NCI-H69 (cell line): ENCODE results near the gene PDZD11.
"Not testable (repeated sequence)": the region's sequence is repeated elsewhere in the genome, so short reads cannot be mapped to it uniquely, and the experiment has no call there.

ENCODE experiments used
- DNase-seq: peaks from one replicate; lab custom pipeline; 2025; lab: John Stamatoyannopoulos, UW

The PDZD11 gene, protein sequence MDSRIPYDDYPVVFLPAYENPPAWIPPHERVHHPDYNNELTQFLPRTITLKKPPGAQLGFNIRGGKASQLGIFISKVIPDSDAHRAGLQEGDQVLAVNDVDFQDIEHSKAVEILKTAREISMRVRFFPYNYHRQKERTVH

DNA sequence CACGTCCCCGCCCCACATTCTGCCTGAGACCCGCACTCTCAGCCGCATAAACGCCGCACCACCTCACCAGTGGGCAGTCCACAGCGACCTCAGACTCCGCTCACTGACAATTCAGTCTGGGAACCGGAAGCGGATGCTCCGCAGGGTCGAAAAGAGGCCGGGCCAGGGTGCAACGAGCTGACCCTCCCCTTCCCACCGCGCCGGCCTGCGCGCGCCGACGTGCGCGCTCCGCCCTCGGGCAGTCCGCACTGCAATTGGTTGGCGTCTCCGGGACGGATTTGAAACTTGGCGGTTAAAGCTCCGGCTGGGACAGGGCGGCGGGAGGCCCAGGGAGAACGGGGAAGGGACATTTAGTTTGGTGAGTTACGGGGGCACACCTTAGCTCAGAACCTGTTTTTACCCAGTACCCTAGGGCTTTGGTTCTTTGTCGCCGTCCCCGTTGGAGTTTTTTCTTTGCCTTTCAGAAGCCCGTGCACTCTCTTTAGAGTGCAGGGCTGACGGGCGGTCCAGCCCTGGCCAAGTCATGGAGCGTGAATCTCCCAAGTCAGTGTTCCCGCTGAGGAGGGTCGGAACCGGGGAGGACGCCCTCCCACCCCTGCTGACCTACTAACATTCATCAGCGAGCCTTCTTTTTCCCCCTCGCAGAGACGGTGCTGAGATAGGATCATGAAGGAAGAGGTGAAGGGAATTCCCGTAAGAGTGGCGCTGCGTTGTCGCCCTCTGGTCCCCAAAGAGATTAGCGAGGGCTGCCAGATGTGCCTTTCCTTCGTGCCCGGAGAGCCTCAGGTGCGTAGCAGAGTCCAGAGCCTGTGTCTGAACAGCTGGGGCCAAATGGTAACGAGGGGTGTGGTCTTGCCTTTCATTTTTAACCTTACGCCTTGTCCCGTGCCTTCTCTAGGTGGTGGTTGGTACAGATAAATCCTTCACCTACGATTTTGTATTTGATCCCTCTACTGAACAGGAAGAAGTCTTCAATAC, at the start of gene PDZD11, which contains the start of gene KIF4A:
TSS of gene PDZD11 (minus strand) at position 135 of the 978 bp plus-strand sequence. CDS start 586 bp downstream, outside the sequence.
TSS of gene KIF4A (plus strand) at position 312 of the 978 bp plus-strand sequence. CDS start at position 667, 355 bp downstream.
- peak; percentile 90 for DNase-seq

DNA sequence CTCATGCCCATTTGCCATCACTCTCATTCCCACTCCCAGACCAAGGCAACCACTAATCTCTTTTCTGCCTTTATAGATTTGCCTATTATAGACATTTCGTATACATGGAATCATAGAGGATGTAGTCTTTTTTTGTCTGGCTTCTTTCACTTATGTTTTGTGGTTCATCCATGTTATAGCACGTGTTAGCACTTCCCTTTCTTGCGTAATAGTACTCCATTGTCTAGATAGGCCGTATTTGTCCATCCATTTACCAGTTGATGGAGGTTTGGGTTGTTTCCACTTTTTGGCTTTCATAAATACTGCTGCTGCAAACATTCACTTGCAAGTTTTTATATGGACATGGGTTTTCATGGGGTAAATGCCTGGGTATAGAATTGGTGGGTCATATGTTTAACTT, 48.6 kb upstream of the PDZD11 start:
- no peak for DNase-seq

DNA sequence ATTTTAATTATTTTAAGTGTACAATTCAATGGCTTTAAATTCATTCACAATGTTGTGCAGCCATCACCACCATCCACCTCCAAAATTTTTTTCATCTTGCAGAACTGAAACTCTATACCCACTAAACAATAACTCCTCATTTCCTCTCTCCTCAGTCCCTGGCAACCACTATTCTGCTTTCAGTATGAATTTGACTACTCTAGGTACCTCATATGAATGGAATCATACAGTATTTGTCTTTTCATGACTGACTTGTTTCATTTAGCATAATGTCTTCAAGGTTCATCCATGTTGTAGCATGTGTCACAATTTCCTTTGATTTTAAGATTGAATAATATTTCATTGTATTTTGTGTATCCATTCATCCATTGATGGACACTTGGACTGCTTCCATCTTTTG, 47.0 kb upstream of the PDZD11 start:
- DNase-seq, result no peak

DNA sequence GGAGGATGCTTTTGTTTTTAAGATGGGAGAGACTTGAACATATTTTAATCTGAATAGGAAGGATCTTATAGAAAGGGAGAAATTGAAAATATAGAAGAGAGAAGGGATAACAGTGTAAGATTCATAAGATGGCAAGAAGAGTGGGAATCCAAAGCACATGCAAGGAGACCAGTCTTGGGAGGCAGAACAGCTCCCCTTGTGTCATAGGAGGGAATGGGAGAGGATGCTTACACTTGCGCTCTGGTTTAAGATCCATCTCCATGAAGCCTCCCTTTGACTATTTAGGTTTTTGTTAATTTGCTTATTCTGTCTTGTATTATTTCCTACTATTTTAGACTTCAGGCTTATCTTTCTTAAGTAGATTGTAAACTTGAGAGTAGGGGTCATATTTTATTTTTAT, 42.9 kb upstream of the PDZD11 start:
- no peak for DNase-seq

DNA sequence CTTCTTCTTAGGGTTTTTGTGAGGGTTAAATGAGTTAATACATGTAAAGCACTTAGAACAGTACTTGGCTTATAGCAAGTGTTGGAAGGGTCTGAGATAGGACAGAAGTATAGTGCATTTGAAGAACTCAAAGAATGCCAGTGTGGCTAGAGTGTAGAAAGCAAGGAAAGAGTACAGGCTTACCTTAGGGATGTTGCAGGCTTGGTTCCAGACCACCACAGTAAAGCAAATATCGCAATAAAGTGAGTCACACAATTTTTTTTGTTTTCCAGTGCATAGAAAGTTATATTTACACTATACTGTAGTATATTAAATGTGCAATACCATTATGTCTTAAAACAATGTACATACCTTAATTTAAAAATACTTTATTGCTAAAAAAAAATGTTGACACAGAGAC, 41.4 kb upstream of the PDZD11 start:
- DNase-seq, result no peak

DNA sequence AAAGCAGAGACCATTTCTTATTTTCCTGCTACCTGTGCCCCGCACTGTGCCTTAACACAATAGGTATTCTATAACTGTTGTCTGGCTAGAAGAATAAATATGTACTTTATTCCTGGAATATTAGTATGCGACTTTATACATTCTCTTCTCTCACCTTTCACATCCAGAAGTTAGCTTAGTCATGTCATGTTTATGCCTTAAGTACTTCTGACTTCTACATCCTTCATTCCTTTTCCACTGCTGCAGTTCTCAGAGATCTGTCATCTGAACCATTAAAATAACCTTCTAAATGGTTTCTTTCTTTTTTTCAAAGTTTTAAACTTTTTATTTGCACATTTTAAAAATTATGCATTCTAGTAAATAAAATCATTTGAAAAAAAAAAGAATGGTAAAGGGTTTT, 34.6 kb upstream of the PDZD11 start:
- DNase-seq, result no peak

DNA sequence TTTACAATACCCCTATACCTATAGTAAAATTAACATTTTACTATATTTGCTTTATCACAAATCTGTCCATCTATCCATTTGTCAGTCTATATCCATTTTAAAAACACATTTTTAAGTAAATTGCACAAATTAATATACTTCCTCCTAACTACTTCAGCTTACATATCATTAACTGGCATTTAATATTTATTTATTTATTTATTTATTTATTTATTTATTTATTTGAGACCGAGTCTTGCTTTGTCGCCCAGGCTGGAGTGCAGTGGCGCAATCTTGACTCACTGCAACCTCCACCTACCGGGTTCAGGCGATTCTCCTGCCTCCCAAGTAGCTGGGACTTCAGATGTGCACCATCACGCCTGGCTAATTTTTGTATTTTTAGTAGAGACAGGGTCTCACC, 33.9 kb upstream of the PDZD11 start:
- not testable (repeated sequence) for DNase-seq

DNA sequence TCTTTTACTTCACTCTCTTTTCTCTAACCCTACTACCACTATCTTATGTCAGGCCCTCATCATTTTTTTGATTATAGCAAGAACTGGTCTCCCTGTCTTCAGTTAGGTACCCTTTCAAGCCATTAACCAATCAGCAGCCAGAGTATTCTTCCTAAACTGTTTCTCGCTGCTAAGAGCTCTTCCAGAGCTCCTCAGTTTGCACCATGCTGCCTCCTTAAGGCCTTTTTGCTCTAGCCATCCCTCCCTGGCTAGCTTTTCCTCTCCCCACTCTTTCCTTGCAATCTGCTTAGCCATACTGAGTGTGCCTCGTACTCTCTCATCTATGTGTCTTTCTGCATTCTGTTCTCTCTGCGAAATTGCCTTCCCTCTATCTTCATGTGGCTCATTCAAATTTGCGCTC, 33.1 kb upstream of the PDZD11 start:
- no peak for DNase-seq

DNA sequence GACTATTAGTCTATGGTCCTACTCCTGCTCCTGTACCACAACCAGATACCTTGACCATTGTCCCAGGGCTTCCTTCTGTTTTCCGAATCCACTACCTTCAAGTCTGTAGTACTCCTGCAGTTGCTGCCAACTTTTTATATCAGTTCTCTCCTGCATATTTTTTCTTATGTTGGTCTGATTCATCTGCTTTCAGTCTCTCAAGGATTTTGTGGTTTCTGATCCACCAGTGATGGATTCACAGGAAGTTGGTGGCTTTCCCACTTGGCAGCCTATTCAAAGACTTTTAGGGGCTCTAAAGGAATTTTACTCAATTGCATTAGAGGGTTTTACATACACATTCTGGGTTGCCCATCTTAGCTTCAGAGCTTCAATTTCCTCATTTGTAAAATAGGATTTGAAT, 23.8 kb upstream of the PDZD11 start:
- DNase-seq, result no peak

DNA sequence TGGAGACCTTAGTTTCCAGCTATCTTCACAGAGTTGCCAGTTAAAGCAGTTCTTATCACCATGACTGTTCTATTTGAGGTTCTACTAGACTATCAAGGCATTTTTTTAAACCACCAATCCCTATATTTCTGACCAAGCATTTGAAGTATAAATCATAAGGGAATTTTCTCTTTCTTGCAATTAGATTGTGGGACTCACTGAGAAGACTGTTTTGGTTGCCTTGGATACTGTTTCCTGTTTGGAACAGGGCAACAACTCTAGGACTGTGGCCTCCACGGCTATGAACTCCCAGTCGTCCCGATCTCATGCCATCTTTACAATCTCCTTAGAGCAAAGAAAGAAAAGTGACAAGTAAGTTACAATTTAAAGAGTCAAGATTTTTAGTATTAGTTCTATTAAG, 12.0 kb upstream of the PDZD11 start:
- no peak for DNase-seq

DNA sequence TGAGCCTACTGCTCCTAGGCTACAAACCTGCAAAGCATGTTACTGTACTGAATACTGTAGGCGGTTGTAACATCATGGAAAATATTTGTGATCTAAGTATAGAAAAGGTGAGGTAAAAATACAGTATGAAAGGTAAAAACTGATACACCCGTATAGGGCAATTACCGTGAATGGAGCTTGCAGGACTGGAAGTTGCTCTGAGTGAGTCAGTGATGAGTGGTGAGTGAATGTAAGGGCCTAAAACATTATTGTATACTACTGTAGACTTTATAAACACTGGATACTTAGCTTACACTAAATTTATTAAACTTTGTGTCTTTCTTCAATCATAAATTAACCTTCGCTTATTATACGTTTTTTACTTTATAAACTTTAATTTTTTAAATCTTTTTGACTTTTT, 3.9 kb upstream of the PDZD11 start:
- no peak for DNase-seq

DNA sequence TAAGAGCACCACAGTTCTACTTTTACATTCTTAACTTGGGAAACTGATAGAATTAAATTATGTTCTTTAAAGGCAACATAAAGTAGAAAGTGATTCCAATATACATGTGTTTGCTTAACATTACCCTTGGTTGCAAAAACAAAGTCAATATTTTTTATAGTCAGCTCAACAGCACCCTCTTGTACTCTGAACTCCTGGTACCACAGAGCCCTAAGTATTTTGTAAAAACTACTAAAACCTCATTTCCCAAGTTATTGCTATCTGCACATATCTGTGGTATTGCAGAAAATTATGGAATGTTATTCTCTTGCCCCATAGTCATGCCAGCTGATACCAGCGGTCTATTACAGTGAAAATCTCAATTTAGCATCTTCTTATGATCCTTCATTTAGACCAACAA, 3.1 kb upstream of the PDZD11 start:
- DNase-seq, result no peak

DNA sequence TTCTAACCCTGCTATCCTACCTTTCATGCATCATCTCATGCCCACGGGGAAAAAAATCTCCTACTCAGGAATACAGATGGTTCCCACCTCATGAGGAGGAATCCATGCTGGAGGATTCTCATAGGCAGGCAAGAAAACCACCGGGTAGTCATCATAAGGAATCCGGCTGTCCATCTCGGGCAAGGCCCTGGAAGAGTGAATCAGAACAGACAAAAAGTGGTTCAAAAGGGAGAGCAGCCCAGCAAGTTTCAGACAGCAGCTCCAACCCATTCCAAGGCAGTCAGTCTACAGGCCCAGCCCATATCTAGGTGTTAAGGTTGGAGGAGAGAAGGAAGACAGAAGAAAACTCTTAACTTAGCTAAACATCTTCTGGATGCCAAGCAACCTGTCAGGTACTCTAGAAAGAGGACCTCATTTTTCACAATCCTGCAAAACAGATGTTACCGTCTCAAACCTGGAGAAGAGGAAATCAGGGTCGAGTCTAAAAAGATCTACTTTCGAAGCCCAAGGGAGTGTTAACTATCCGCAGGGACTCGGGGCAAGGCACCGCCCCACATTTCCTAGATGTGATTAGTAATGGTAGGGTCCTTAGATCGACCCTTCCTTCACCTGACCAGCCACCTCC, 447 bp downstream of the PDZD11 start:
- DNase-seq, result no peak

DNA sequence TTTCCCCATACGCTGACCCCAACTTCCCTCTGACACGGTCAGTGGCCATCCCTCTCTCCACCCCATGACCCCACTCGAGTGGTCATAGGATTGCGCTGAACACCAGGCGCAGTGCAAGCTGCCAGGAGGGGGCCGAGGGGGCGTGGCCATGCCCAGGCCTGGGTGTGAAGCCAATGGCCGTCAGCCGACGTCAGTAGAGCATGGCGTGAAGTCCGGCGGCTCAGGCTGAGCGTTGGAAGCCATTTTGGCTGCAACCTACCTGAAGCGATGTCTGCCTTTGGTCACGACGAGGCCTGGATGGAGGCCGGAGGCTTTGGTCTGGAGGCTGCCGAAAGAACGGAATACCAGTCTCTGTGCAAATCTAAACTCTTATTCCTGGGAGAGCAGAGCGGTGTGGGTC, 7.8 kb downstream of the PDZD11 start, which contains the start of gene RAB41:
TSS of gene RAB41 (plus strand) at position 222 of the 400 bp plus-strand sequence. CDS start at position 268, 46 bp downstream.
- no peak for DNase-seq

DNA sequence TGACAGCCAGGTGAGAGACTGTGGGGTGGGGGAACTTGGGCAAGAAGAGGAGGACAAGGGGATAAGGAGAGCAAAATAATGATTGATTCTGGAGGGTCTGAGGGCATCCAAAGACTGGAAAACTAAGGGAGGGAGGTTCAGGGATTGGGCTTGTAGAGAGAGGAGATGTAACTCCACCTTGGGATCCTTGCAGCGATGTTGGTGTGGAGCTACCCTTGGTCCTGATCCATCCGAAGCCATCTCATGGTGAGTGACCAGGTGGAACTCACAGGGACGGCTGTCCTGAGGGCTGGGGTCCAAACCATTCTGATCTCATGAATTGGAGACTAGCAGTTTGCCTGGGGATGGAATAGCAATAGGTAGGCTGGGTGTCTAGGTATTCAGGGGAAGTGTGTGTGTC, 9.2 kb downstream of the PDZD11 start:
- DNase-seq, result no peak

DNA sequence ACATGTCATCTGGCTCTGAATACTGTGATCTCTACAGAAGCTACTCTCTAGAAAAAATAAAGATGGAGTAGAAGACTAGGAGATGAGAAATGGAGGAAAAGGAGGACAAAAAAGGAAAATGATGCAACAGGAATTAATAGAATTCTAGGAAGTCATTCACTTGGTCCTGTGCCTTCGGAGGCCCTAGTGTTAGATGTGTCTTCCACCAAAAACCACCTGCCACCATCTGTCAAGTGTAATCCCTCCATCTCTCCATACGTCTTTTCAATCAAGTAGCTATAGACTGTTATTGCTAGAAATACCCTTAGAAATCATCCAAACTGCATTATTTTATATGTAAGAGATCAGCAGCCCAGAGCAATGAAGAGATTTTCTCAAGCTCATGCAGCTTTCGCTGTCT, 10.6 kb downstream of the PDZD11 start:
- DNase-seq, result no peak

DNA sequence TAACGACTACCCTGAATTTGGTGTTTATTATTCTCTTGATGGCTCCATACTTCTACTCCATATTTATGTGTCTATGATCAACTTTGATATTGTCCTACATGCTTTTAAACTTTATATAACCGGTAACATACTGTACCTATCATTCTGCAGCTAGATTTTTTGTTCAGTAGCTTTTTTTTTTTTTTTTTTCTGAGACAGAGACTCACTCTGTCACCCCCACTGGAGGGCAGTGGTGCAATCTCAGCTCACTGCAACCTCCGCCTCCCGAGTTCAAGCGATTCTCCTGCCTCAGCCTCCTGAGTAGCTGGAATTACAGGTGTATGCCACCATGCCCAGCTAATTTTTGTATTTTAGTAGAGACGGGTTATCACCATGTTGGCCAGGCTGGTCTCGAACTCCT, 15.7 kb downstream of the PDZD11 start:
- not testable (repeated sequence) for DNase-seq

DNA sequence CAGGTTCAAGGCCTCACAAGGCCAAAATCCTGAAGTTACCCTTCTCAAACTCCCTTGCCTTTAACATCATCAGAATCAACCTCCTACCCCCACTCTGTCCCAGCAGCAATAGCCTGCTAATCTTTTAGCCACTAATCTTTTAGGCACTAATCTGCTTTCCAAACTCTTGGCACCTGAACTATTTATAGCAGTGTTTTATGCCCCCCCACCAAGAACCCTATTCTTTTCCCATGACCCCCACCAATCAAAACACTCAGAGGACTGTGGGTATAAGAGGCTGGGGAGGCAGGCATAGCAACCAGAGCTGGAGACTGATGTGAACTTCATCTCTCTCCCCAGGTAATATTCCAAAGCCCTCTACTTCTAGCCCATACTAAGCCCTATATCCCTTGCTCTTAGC, 21.7 kb downstream of the PDZD11 start, which contains the start of gene ARR3:
TSS of gene ARR3 (plus strand) at position 301 of the 400 bp plus-strand sequence. CDS start 1,052 bp downstream, outside the sequence.
- no peak for DNase-seq

DNA sequence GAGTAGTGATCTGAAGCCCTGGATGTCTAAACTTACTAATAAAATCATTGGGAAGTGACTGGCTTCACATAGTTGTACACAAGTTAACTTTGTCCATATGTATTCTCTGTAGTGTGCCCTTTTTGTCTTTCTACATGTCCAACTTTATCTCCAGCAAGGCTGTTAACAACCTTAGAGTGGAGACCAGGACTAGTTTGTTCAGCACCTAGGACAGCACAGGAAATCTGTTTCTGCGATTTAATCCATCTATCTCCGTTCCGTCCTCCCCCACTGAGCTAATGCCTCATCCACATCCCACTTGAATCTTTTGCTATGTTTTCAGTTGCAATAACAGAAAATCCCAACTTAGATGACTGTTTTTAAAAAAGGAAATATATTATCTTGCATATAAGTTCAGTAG, 24.9 kb downstream of the PDZD11 start:
- no peak for DNase-seq

DNA sequence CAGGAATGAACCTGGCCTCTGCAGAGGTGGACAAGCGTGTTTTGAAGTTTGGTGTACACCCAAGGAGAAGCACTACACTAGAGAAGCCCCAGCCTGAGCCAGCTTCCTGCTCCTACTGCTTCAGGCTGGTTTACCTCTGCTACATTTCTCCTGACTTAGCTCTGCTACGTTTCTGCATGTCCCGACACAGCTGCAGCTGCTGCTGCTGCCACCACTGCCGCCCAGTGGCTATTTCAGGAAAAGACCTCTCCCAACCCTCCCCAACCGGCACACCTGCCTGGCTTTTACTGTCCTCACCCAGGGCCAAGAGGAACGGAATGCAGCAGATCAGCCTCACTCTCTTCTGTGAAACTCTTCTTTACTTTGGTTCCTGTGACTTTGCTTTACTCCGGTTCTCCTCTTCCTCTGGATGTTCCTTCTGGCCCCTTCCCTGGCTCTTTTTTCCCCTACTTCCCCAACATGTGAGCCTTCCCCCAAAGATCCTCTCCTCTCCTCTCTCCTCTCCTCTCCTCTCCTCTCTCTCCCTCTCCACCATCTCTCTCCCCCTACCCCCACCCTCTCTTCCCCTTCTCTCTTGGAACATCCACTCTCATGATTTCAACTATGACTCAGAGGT, 26.7 kb downstream of the PDZD11 start:
- peak; percentile 65 for DNase-seq

DNA sequence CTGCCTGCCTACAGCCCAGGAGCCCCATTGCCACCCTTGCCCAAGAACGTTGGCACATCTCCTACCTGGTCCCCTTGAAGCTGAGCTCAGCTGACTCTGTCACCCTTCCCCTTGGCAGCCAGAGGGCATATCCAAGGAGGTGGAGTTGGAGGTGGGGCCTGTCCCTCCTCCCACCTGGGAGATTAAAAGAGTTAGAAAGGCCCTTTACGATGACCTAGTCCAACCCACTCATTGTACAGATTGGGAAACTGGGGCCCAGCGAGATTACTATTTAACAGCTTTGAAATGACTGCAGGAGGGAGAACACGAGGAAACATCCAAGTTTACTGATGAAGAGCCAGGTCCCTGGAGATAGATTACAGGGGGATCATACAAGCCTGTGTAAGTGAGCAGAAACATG, 29.6 kb downstream of the PDZD11 start, which contains the start of gene P2RY4:
TSS of gene P2RY4 (minus strand) at position 101 of the 400 bp plus-strand sequence. CDS start 580 bp downstream, outside the sequence.
- no peak for DNase-seq
